Measurements from ENCODE around the gene CES2.

- TF ChIP-seq EP300 (IDR thresholded peaks at IDR 0.05): peak in 1 of 4 donors; percentile 11
- TF ChIP-seq CTCF (IDR thresholded peaks at IDR 0.05): no peak
These were observed 35.9 kb upstream of the CES2 start for GRCh38 chr16:66899310-66899944.

Measured in sigmoid colon (tissue), 4 donors.